ENCODE results near the gene PSMA5.

PSMA5 gene

DNA sequence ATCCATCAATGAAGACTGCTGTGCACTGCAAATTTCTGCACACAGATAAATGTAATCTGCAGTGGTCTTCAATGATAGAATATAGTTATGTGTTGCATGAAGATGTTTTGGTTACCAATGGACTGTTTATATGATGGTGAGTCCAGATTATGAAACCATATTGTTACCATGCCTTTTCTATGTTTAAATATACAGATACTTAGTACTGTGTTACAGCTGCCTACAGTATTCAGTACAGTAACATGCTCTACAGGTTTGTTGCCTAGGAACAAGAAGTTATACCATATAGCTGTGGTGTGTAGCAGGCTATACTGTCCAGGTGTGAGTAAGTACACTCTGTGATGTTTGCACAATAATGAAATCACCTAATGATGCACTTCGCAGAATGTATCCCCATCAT lies 69.3 kb downstream of the PSMA5 start:
- no peak for TF ChIP-seq ZFX (IDR thresholded peaks at IDR 0.05)
- TF ChIP-seq, protein P1, sequence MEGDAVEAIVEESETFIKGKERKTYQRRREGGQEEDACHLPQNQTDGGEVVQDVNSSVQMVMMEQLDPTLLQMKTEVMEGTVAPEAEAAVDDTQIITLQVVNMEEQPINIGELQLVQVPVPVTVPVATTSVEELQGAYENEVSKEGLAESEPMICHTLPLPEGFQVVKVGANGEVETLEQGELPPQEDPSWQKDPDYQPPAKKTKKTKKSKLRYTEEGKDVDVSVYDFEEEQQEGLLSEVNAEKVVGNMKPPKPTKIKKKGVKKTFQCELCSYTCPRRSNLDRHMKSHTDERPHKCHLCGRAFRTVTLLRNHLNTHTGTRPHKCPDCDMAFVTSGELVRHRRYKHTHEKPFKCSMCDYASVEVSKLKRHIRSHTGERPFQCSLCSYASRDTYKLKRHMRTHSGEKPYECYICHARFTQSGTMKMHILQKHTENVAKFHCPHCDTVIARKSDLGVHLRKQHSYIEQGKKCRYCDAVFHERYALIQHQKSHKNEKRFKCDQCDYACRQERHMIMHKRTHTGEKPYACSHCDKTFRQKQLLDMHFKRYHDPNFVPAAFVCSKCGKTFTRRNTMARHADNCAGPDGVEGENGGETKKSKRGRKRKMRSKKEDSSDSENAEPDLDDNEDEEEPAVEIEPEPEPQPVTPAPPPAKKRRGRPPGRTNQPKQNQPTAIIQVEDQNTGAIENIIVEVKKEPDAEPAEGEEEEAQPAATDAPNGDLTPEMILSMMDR (conservative IDR thresholded peaks at IDR 0.05) = no peak
- H3K27ac ChIP-seq = no peak overlapping the region

DNA sequence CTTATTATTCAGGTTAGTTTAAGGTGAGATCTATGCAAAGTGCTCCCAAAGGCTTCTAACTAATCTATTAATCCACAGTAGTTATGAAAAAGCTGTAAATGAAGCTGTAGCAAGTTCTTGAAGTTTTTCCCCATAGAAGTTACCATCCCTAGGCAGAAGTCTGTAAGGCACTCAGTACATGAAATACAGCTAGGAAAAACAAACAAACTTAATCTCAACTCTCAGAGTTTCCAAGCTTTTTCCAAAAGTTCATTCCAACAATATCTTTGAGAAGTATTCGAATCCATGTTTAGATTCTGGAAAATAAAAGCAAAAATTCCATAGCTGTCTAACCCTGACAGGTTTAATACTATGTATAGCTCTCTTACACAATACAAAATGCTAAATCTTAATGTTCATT lies 69.7 kb downstream of the PSMA5 start:
- TF ChIP-seq, protein P1 (conservative IDR thresholded peaks at IDR 0.05) = no peak
- TF ChIP-seq ZFX (IDR thresholded peaks at IDR 0.05) = no peak
- H3K27ac ChIP-seq = no peak overlapping the region

DNA sequence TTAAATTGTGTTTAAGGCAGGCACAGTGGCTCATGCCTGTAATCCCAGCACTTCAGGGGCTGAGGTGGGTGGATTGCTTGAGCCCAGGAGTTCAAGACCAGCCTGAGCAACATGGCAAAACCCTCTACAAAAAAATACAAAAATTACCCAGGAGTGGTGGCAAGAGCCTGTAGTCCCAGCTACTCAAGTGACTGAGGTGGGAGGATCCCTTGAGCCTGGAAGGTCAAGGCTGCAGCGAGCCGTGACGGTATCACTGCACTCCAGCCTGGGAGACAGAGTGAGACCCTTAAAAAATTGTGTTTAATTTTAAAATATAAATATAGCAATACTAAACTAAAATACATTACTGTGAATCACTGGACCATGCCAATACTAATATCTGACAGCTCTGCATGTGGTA lies 71.3 kb downstream of the PSMA5 start:
- H3K27ac ChIP-seq = no peak overlapping the region
- TF ChIP-seq ZFX (IDR thresholded peaks at IDR 0.05) = no peak
- TF ChIP-seq, protein P1 (conservative IDR thresholded peaks at IDR 0.05) = no peak

DNA sequence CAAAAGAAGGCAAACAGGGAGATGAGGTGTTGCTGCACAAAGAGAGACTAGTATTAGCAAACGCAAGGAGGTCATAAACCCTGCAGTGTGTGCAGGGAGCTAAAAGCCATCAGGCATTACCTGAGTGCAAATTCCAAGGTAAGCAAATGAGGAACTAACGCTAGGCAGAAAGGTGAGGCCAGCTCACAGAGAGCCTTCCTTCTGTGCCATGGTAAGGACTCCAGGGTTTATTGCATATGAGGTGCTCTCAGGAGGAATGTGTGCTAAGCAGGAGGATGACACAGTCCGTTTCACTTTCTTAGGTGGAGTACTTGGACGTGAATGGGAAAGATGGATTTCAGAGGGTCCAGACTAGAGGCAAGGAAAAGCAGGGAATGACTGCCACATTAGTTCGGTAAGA lies 74.8 kb downstream of the PSMA5 start:
- peak overlapping the region; percentile 18; the same call in 1 of the 2 replicates for H3K27ac ChIP-seq
- TF ChIP-seq, protein P1 (conservative IDR thresholded peaks at IDR 0.05) = no peak
- no peak for TF ChIP-seq ZFX (IDR thresholded peaks at IDR 0.05)

DNA sequence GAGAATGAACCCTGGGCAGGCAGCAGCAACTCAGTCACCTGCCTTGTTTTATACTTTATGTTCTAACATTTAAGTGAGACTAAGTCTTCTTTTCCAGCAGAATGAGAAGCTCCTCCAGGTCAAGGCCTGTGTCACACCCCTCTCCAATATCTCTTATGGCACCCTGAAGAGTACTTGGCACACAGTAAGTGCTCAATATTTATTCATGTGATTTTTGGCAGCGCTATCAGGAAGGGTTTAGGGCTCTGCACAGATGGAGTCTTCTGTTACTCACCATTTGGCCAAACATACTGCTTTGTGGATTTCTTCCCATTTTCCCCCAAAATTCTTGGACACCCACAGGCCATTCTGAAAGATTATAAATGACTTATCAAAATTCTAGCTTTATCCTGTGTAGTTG lies 75.6 kb downstream of the PSMA5 start:
- no peak overlapping the region for H3K27ac ChIP-seq
- TF ChIP-seq ZFX (IDR thresholded peaks at IDR 0.05) = no peak
- TF ChIP-seq, protein P1 (conservative IDR thresholded peaks at IDR 0.05) = no peak

DNA sequence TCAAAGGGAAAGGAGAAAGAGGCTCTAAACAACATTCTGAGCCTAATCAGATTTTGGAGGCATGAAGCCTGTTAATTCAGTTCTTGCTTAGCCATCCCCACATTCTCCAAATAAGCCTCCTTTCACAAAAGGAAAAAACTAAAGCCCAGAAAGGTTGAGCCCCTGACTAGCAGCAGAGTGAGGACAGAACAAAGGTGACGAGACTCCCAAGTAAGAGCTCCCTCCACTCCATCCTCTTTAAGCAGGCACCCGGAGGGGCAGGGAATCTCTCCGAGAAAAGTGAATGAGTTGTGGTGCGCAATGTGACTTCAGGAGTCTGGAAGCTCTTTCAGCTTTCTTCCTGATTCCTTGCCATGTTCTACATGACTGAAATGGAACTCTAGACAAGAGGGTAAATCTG lies 76.1 kb downstream of the PSMA5 start:
- no peak overlapping the region for H3K27ac ChIP-seq

More for the DNA sequence above, 76.1 kb downstream of the PSMA5 start:
- no peak for TF ChIP-seq ZFX (IDR thresholded peaks at IDR 0.05)
- TF ChIP-seq, protein P1 (conservative IDR thresholded peaks at IDR 0.05) = no peak
